Right atrium auricular region (tissue), 2 donors: ENCODE data around the gene ACMSD. TPM values are rescaled to one million over a fixed set of nuclear protein-coding genes. Genes with fewer than 3 reads are reported as not detected.

Source experiments
- DNase-seq: peaks from one replicate; pipeline ENCODE4 v3.0.0-alpha.2; 2019; ENCODE audit warnings: low spot score
- H3K27ac ChIP-seq, 2 donors: fragments of 200-600 bp; sonication (generic); 1 replicate in 1 of 2; 2 replicates in 1 of 2; pipeline ENCODE4 v1.5.1; 2016 to 2019
- H3K27me3 ChIP-seq, 2 donors: fragments of 200-600 bp; sonication (generic); one replicate each; pipeline versions ENCODE4 v1.5.1 to v1.6.0; 2017 to 2019
- H3K36me3 ChIP-seq: fragments of 200-600 bp; sonication (generic); one replicate; pipeline ENCODE4 v1.5.1; 2016
- H3K4me1 ChIP-seq, 2 donors: fragments of 200-600 bp; sonication (generic); one replicate each; pipeline versions ENCODE4 v1.5.1 to v1.6.0; 2017 to 2019
- H3K4me3 ChIP-seq, 2 donors: fragments of 200-600 bp; sonication (generic); 1 replicate in 1 of 2; 2 replicates in 1 of 2; pipeline ENCODE4 v1.5.1; 2017 to 2019; ENCODE audit warnings: mild to moderate bottlenecking in 1 of 2, moderate library complexity in 1 of 2
- H3K9me3 ChIP-seq, 2 donors: fragments of 200-600 bp; sonication (generic); one replicate each; pipeline ENCODE4 v1.5.1; 2019
- total RNA-seq, 2 donors: library from RNA; depleted of rRNA; stranded (reverse); fragments of >200 nt; gene quantifications; one replicate each; pipeline ENCODE4 v1.1.0, GENCODE V29; 2016
- TF ChIP-seq, protein P1 (sequence below), 2 donors: fragments of 200-600 bp; sonication (generic); IDR thresholded peaks; one replicate each; pipeline ENCODE4 v1.5.1; 2019; ENCODE audit warnings: antibody characterized with exemption in 2 of 2

The ACMSD gene
- total RNA-seq, 2 donors from 2014 or later: not detected

DNA sequence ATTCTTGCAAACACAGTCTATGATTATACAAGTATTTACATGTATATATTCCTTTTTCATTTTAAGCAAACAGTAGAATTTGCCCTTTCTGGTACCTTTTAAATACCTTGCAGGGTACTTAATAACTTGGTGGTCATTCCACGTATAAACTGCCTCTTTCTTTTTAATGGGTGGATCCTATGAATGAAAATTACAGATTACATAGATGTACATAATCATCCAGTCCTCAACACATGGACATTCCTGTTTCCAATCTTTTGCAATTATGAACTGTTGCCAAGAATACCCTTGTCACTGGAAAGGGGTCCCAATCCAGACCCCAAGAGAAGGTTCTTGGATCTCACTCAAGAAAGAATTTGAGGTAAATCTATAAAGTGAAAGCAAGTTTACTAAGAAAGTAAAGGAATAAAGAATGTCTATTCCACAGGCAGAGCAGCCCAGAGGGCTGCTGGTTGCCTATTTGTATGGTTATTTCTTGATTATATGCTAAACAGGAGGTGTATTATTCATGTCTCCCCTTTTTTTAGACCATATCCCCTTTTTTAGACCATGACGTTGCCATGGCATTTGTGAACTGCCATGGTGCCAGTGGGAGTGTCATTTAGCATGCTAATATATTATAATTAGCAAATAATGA lies 72.5 kb downstream of the ACMSD start:
- H3K4me3 ChIP-seq: no peak overlapping the region
- DNase-seq: no peak
- no peak overlapping the region for H3K27ac ChIP-seq
- TF ChIP-seq, protein P1, sequence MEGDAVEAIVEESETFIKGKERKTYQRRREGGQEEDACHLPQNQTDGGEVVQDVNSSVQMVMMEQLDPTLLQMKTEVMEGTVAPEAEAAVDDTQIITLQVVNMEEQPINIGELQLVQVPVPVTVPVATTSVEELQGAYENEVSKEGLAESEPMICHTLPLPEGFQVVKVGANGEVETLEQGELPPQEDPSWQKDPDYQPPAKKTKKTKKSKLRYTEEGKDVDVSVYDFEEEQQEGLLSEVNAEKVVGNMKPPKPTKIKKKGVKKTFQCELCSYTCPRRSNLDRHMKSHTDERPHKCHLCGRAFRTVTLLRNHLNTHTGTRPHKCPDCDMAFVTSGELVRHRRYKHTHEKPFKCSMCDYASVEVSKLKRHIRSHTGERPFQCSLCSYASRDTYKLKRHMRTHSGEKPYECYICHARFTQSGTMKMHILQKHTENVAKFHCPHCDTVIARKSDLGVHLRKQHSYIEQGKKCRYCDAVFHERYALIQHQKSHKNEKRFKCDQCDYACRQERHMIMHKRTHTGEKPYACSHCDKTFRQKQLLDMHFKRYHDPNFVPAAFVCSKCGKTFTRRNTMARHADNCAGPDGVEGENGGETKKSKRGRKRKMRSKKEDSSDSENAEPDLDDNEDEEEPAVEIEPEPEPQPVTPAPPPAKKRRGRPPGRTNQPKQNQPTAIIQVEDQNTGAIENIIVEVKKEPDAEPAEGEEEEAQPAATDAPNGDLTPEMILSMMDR (IDR thresholded peaks at IDR 0.05): no peak
- no peaks in the 10 kb centered on the region for H3K27me3 ChIP-seq
- H3K36me3 ChIP-seq: no peaks in the 10 kb centered on the region
- peaks cover 0 to 5% of the 10 kb centered on the region in 2 donors for H3K9me3 ChIP-seq
- no peaks in the 10 kb centered on the region for H3K4me1 ChIP-seq

DNA sequence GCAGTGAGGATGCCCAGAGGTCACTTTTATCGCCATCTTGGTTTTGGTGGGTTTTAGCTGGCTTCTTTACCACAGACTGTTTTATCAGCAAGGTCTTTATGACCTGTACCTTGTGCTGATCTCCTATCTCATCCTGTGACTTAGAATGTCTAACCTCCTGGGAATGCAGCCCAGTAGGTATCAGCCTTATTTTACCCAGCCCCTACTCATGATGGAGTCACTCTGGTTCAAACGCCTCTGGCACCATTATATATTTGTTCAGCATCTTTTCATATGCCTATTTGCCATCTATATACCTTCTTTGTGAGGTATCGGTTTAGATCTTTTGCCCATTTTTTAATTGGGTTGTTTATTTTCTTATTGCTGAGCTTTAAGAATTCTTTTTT lies 73.0 kb downstream of the ACMSD start:
- TF ChIP-seq, protein P1 (IDR thresholded peaks at IDR 0.05): no peak
- Histone ChIP-seq H3K27me3 (no peaks in the 10 kb centered on the region), H3K36me3 (no peaks in the 10 kb centered on the region), H3K4me3 (no peak overlapping the region), H3K4me1 (no peaks in the 10 kb centered on the region), H3K9me3 (peaks cover 0 to 5% of the 10 kb centered on the region in 2 donors), H3K27ac (no peak overlapping the region)
- DNase-seq: no peak

GRCh38 chr2:134912361-134912760 lies 73.9 kb downstream of the ACMSD start:
- no peaks in the 10 kb centered on the region for H3K27me3 ChIP-seq
- no peak overlapping the region for H3K27ac ChIP-seq
- H3K9me3 ChIP-seq: peaks cover 0 to 5% of the 10 kb centered on the region in 2 donors
- TF ChIP-seq, protein P1 (IDR thresholded peaks at IDR 0.05): no peak
- no peaks in the 10 kb centered on the region for H3K36me3 ChIP-seq
- H3K4me1 ChIP-seq: peaks cover 0 to 4% of the 10 kb centered on the region in 2 donors
- H3K4me3 ChIP-seq: no peak overlapping the region
- no peak for DNase-seq

DNA sequence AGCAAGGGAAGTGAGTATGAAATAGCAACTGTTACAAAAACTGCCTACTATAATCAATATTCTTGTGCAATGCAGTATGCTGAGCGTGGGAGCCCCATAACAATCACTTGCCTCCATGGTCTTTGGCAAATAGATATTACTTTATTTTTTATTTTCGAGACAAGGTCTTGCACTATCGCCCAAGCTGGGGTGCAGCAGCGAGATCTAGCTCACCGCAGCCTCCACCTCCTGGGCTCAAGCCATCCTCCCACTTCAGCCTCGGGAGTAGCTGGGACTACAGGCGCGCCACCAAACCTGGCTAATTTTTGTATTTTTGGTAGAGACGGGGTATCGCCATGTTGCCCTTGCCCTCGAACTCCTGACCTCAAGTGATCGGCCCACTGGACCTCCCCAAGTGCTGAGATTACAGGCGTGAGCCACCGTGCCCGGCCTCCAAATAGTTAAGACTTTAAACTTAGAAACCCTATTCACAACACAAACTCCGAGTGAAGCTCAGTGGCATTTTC lies 79.0 kb downstream of the ACMSD start:
- peak overlapping the region; percentile 92 to 97 for H3K27ac ChIP-seq
- no peak for DNase-seq
- peak overlapping the region; percentile 82 to 97 for H3K4me3 ChIP-seq

DNA sequence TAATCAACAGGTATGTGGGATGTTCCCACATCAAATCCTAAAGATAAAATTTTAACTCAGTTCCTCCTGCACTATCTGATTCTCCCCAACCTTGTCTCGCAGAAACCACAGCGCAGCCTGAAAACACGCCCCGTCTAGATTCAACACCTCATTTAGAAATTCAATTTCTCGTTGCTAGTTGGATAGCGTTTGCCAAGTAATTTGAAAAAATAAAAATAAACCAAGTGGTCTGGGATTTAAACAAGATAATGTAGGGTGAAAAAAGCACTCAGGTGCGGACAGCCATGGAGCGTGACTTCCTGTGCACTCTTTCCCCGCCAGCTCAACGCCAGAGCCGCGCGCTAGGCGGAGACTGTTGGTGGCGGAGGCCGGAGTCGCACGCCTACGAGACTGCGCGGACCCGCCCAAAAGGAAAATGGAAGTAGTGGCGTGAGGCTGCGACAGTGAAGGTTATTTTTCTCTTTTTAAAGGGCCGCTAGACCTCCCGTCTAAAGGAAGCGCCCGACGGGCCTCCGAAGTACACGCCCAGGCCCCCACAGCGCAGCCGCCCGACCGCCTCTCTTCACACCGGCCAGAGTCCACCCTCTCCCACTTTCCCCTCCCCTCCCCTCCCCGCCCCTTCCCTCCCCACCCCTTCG lies 79.6 kb downstream of the ACMSD start:
- Histone ChIP-seq H3K27me3 (no peaks in the 10 kb centered on the region), H3K4me1 (peaks cover 0 to 40% of the 10 kb centered on the region in 2 donors), H3K4me3 (peak overlapping the region; percentile 82 to 97), H3K9me3 (no peaks in the 10 kb centered on the region), H3K36me3 (no peaks in the 10 kb centered on the region), H3K27ac (peak overlapping the region; percentile 92 to 97)
- peak; percentile 88 for DNase-seq
- TF ChIP-seq, protein P1 (IDR thresholded peaks at IDR 0.05): peak in 1 of 2 donors; percentile 49

More for the DNA sequence above, 79.0 kb downstream of the ACMSD start:
- H3K9me3 ChIP-seq: no peaks in the 10 kb centered on the region
- H3K4me1 ChIP-seq: peaks cover 0 to 34% of the 10 kb centered on the region in 2 donors
- no peaks in the 10 kb centered on the region for H3K36me3 ChIP-seq
- no peaks in the 10 kb centered on the region for H3K27me3 ChIP-seq
- TF ChIP-seq, protein P1 (IDR thresholded peaks at IDR 0.05): no peak
